Right kidney (tissue), 1 donor: Measurements from ENCODE around the gene CNTNAP5.

Source experiments
- DNase-seq: peaks from one replicate; pipeline ENCODE4 v3.0.0-alpha.2; 2016

The CNTNAP5 gene

DNA sequence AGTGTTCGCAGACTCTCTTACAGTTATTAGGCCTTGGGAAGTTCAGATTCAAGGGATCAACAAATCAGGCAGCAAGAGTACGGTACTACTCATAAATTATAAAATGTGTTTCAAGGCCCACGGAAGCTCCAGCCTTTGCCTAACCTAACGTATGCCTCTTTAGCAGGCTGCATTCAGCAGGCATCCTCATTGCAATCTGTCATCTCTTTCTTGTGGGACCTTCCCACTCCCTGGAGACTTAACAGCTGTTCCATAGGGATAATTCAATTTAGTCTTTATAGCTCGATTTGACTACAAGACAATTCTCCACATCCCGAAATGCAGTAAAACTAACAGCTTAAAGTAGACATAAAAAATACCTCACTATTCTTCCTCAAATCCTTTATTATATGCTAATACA lies 453.7 kb downstream of the CNTNAP5 start:
- DNase-seq = no peak

DNA sequence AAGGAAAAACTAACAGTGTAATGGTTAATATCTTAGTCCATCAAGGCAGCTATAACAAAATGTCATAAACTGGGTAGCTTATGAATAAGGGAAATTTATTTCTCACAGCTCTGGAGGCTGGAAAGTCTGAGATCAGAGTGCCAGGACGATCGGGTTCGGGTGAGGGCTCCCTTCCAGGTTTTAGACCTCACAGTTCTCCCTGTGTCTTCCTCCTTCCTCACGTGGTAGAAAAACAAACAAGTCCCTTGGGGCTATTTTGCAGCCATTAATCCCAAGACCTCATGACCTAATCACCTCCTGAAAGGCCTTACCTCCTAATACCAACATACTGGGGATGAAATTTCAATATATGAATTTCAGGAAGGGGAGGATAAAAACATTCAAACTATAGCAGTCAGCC lies 455.9 kb downstream of the CNTNAP5 start:
- no peak for DNase-seq

DNA sequence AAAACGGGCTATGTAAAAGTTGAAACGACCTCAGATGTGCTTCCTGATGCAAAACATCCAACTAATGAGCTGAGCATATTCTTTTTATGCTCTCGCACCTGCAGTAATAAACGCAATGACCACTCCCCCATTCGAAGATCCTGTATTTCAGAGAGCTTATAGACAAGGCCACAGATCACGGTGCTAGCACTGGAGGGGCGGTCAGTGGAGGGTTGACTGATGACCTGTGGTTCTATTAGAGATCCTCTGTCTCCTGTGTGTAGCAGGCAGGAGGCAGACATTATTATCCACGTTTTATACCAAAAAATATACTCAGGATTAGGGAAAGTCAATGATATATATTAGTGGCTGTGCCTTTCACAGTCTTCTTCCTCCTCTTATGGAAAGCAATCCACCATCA lies 457.0 kb downstream of the CNTNAP5 start:
- DNase-seq = no peak

DNA sequence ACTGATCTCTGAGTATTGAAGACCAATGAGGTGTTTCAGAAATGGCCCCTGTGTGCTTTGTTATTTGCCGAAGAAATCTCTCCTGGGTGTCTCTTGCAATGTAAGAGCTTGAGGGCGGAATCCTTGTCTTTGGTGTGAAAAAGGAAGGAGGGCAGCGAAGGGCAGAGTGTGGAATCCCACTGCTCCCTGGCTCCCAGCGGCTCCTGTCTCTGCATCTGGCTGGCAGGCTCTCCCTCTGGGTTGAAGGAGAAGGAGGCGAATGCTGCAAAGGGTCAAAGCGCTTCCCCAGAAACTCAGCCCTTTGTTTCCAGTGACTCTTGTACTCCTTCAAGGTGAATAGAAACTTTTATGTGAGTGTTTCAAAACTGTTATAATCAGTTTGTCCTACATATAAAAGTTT lies 457.5 kb downstream of the CNTNAP5 start:
- DNase-seq = no peak

DNA sequence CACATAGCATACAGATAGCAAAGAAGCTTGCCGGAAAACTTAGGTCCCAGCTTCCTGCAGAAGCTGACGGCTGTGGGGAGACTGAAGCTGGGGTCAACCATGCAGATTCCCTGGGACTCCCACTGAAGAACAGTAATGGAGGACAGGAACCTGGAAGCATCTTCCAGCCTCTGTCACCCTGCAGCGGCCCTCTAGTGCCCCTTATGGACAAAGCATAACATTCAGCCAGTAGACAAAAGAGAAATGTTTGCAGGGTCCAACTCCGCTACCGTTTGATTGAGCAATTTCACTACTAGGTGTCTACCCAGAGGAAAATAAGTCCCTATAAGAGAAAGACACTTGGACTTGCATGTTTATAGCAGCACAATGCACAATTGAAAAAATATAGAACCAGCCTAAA lies 460.6 kb downstream of the CNTNAP5 start:
- no peak for DNase-seq

DNA sequence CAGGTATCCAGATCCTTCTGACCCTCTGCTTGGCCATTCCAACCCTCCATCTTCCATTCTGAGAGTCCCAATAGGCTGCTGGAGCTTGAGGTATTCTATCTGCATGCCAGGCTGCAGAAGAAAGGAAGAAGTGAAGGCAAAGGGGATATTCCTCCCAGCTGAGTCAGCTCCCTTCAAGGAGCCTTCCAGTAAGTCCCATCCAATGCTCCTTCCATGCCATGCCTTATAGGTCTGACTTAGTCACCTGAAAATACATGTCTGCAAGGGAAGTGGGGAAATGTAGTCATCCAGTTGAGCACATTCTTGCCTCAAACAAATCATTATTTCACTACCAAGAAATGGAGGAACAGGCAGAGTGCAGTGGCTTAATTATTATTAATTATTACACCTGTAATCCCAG lies 464.6 kb downstream of the CNTNAP5 start:
- no peak for DNase-seq

DNA sequence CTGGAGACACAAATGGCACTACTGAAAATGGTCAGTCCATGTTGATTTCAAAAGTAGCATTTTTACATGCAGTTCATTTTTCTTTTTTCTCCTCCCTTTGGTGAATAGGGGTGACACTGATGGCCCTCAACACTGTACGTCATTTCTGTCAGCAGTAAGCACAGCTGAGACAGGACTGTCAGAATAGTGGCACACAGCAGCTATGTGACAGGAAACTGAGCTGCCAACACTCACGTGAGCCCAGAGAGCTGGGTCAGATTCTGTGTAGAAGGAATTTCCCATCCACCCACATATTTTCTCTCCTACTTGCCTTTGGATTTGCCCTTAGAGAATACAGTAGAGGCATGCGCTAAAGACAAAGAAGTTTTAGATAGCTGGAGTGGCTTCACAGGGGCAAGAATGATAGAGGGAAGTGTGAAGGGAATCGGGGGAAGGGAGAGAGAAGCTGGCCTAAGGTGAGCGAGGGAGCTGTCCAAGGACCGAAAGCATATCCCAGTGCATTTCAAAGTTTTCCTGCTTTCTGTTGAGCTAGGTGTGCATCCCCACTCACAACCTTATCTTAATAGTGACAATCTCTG lies 476.6 kb downstream of the CNTNAP5 start:
- DNase-seq = no peak

DNA sequence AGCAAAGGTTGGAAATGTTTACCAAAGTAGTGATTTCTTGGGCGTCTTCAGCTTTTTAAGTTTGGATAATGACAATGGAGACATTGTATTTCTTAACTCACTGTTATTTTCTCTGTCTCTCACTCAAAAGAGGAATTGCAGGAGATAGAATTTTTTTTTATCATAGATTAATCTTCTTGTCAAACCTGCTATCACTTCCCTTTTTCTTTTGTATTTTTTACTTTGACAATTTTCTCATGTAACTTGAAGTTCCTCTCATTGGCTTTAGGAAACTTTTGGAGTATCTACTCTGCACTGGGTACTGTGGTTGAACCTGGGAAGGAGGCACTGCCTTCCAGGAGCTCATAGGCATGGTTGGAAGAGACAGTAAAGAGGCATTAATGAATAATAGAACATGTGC lies 489.1 kb downstream of the CNTNAP5 start:
- no peak for DNase-seq

DNA sequence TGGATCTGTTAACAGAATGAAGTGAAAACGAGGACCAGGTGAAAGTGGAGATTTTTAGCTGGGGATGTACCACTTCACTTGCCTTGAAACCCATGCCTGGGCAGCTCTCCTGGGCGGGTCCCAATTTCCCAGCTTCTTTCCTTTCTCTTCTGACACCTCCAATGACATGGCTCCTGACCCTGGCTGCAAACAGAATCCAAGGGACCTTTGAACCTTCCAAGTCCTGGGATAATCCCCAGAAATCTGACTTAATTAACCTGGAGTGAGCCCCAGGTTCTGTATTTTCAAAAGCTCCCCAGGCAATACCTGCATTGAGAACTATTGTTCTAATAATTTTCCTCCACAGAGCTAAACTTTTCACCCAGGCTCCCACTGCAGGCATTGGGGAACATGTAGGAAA lies 495.9 kb downstream of the CNTNAP5 start:
- DNase-seq = no peak

DNA sequence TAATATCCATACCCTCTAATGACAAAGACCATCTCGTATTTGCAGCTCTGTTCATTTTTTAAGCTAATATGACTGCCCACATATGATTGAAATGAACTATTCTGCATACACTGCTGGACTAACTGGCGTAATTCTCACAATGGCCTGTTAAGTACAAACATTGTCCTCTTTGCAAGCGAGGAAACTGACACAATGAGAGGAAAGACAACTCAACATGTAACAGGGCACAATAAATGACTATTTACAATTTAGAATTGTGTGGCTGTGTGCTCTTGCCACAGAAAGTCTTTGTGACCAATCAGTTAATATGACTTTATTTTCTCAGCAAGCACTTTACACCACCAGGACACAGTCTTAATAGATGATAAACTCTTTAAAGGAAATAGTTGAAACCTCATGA lies 498.0 kb downstream of the CNTNAP5 start:
- no peak for DNase-seq

DNA sequence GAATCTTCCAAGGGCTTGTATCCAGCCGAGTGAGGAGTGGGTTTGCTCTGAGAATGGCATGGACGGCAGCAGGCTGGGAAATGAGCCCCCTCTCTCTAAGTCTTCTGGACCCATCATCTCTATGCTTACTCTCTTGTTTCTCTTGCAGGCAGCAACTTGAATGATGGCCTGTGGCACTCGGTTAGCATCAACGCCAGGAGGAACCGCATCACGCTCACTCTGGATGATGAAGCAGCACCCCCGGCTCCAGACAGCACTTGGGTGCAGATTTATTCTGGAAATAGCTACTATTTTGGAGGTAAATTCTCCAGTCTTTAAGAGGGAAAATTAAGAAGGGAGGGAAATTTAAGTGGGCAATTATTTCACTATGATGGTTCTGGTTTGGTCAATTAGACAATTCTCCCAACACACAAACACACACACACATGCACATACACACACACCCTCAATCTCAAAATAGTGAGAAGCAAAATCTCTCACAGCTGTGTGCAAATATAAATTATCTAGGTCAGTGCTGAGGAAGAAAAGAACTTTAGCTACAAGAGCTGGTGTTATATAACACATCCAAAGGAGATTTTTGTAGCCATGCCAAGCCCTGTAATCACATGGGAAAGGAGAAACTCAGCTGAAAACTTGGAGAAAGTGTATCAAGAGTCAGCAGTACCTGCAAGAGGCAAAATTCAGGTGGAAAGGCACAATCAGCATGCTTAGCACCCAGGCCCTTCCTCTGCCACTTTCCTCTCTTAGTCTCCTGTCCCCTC lies 499.2 kb downstream of the CNTNAP5 start:
- DNase-seq = no peak

DNA sequence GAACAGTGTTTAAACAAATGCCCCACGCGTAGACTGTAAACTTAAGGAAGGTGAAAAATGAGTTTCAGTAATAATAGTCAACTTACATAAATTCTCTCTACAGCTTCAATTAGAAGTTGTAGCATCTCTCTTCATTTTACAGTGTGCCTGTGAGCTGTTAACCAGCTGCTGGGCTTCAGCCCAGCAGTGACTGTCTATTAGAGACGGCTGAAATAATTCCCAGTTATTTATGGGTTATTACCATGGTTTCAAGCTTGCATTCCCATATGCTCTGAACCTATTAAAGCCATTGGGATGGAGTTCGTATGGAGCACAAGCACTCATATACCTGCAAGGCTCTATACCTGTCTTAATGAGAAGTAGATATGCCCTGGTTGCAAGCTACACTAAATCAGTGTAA lies 501.1 kb downstream of the CNTNAP5 start:
- no peak for DNase-seq

DNA sequence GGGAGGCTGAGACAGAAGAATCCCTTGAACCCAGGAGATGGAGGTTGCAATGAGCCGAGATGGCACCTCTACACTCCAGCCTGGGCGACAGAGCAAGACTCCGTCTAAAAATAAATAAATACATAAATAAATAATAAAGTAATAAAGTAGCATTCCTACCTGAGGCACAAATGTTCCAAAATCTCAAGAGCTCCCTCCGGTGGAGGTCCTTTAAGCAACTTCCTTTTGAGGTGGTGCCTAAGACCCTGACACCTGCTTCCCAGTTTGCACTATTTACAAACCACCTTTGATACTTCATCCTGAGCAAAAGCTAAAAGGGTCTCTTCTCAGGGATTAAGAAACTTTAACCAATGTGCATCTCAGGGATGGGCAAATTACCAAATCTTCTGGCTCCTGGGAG lies 505.1 kb downstream of the CNTNAP5 start:
- no peak for DNase-seq

DNA sequence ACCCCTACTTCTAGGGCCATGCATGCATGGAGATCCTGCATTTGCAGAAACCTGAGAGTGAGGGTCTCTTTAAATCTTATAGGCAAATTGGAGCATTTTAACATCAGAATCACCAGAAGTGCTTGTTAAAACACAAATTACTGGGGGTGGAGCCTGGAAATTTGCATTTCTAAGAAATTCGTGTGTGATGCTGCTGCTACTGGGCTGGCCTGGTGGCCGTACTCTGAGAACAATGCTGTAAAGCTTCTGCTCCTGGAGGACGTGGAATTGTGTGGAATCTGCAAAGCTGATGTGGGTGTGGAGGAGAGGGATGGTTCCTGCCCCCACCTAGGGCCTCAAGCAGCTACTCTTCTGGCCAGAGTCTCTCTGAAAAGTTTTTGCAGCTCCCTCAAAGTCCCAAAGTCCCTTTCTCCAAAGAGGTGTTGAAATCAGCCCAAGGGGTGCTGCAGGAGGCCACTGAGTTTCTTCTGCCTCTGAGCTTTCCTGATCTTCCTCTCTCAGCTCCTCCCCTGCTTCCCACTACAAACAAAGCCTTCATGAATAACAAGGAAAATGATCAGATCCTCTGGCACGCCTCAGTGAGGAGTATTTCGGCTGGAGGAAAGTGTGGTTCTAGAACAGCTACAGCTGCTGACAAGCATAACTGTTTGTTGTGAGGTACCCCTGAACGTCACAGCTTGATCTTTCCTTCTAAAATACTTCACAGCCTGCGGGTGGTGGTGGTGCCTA lies 508.3 kb downstream of the CNTNAP5 start:
- DNase-seq = no peak

DNA sequence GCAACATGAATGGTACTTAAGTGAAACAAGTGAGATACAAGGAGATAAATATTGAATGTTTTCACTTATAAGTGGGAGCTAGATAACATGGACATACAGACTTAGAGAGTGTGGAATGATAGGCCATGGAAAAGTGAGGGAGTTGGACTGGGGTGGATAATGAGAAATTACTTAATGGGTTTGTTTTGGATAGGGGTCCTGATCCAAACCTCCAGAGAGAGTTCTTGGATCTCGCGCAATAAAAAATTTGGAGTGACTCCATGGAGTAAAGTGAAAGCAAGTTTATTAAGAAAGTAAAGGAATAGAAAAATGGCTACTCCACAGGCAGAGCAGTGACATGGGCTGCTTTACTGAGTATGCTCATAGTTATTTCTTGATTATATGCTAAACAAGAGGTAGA lies 508.9 kb downstream of the CNTNAP5 start:
- DNase-seq = no peak

DNA sequence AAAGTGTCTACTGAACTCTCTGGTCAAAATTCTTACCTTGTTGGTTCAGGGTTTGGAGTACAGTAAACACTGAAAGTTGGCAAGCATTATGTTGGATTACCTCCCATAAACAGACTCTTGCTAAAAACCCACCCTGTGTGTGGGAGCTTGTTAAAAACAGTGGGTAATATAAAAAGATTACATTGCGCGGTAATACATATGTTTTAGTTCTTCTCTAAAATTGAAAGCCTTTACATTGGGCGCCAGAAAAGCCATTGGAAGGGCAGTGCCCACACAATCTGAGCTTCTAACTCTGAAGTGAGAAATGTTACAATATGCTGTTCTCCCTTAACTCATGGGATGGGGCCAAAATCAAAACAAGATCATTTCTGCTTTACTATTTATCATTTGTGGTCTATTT lies 510.7 kb downstream of the CNTNAP5 start:
- DNase-seq = no peak

DNA sequence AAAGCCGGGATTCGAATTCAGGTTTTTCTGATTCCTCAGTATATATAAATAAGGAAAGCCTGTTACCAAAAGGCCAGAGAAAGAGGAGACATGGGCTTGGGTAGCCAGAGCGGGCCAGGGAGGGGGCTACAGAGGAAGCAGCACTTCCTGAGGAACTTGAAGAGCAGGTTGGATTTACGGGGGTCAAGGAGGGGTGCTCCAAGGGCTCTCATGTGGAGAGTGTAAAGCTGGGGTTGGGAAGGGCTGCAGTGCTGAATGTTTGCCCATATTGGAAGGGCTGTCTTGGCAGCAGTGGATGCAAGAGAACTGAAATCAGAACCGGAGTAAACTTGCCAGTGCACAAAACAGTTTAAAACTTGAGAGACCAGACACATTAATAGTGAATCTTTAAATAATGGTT lies 511.5 kb downstream of the CNTNAP5 start:
- DNase-seq = no peak

DNA sequence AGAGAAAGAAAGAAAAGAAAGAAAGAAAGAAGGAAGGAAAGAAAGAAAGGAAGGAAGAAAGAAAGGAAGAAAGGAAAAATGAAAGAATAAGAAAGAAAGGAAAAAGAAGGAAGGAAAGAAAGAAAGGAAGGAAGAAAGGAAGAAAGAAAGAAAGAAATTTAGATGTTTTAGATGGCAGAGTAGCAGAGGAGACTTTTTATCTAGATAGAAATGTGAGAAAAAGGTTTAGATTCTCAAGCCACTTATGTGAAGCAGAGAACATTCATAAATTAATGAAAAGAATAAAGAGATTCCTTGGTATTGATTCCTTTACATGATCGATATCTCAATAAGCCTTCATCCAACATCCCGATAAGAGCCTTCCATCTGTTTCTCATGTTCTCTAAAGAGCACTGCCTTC lies 513.5 kb downstream of the CNTNAP5 start:
- DNase-seq = no peak

DNA sequence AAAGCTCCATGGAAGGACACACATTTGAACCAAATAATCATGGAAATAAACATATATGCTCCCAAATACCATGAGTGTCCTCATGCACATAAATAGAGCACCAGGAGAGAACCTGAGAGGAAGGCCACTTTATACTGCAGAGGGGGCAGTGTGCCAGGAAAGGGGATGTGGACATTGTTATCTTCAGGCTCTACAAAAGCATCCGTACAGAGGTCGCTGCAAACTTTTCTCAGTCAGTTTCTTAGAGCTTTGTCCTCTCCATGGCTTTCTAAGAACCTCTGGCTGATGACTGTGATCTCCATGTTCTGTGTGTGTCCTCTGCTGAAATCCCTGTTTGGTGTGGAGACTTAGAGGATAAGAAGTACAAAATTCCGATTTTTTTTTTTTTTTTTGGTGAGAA lies 515.7 kb downstream of the CNTNAP5 start:
- no peak for DNase-seq

DNA sequence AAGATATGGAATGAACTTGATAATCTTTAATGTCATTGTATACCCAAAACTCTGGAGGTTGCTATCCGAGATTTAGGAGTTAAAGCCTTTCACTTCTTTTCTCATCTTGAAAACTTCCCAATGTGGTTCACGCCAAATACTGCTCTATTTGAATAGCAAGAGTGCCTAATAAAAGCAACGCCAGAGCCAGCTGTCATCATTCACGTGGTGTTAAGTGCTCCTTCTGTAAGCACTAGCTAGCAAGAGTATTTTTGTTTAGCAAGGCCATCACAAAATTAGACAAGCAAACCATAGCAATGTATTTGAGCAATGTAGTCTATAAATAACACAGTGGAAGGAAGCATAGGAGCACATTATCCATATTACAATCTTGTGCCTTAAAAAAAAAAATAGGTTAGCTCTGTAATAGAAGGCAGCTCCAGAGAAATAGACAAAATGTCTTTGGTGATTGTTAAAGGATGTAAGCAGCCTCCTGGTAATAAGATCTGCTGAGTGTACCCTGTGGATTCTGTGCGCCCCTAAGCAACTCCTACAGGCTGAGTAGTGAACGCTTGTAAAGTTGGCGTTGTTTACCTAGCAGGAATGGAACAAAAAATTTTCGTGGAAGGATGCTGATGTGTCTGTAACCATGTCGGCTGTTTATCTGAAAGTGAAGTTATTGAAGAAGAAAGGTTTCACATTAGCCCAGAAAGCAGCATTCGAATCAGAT lies 518.0 kb downstream of the CNTNAP5 start:
- no peak for DNase-seq

DNA sequence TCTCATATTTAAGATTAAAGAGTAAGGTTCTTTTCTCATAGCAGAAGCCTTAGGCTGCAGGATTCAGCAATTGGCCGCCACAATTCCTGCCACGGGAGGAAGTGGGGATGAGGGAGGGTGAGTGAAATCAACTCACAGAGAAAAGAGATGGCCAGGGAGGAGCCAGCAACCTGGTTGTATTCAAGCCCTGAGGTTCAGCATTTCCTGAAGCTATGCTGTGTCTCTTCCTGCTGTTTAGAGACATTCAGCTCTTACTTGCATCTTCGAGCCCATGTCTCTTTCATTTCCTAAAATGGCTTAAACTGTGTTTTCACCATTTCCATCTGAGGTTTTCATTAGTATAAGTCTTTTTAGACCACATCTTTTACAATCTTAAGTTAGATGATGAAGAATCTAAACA lies 522.6 kb downstream of the CNTNAP5 start:
- no peak for DNase-seq

DNA sequence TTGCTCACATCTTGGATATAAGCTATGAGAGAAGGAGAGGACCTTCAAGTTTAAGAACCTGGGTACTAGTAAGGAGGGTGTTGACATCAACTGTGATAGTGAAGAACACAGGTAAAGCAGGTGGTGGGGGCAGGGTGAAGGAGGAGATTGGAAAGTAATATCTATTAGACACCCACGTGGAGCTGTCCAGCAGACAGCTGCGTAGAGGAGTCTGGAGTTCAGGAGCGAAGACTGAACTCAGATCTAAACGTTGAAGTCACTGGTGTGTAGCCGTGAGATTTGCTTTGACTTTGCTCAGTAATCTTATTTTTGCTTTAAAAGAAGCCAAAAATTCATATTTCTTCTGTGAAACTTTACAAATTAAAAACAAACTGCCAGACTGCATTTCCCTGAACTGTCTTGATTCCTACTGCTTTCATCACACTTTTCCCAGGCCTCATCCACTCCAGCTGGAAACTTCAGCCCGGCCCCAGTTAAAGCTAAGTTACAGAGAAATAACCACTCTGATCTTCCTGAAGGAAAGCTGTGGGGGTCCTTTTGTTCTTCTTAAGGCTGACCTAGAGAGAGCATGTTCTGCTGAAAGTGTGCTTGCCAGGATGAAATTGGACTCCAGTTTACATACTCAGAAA lies 533.3 kb downstream of the CNTNAP5 start:
- no peak for DNase-seq

DNA sequence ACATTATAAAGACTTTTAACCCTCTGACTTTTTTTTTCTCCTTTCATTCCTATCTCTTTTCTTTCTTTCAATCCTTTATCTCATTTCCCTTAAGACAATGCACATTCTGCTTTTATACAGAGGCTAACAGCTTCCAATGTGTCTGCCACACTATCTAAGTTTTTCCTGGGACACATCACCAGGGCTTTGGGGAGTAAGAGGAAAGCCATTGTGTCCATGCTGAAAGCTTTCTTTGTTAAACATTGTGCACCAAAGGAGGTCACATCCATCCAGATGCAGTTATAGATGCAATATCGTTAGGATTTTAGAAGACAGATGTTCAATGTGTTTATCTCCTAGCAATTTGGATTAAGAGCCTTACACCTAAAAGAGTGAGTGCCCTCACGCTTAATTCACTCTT lies 534.1 kb downstream of the CNTNAP5 start:
- no peak for DNase-seq
